ENCODE results near the gene NRSN2.
"Not testable (repeated sequence)": the region's sequence is repeated elsewhere in the genome, so short reads cannot be mapped to it uniquely, and the experiment has no call there.

DNA sequence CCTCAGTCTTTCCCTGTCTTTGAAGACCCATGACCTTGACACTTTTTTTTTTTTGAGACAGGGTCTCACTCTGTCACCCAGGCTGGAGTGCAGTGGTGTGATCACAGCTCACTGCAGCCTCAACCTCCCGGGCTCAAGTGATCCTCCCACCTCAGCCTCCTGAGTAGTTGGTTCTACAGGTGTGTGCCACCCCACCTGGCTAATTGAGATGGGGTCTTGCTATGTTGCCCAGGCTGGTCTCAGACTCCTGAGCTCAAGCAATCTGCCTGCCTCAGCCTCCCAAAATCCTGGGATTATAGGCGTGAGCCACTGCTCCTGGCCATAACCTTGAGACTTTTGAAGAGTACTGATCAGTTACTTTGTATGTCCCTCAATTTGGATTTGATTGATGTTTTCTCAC, 46.4 kb downstream of the NRSN2 start:
- TF ChIP-seq, protein P1, sequence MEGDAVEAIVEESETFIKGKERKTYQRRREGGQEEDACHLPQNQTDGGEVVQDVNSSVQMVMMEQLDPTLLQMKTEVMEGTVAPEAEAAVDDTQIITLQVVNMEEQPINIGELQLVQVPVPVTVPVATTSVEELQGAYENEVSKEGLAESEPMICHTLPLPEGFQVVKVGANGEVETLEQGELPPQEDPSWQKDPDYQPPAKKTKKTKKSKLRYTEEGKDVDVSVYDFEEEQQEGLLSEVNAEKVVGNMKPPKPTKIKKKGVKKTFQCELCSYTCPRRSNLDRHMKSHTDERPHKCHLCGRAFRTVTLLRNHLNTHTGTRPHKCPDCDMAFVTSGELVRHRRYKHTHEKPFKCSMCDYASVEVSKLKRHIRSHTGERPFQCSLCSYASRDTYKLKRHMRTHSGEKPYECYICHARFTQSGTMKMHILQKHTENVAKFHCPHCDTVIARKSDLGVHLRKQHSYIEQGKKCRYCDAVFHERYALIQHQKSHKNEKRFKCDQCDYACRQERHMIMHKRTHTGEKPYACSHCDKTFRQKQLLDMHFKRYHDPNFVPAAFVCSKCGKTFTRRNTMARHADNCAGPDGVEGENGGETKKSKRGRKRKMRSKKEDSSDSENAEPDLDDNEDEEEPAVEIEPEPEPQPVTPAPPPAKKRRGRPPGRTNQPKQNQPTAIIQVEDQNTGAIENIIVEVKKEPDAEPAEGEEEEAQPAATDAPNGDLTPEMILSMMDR (IDR thresholded peaks at IDR 0.05 in 2 of 3, conservative IDR thresholded peaks at IDR 0.05 in 1 of 3; ENCODE audit: borderline replicate concordance in 1 of 3, insufficient read depth in 1 of 3, low read depth in 2 of 3, low read length in 2 of 3): not testable (repeated sequence)
- TF ChIP-seq EZH2 (IDR thresholded peaks at IDR 0.05); POLR2A (IDR thresholded peaks at IDR 0.05; ENCODE audit: borderline replicate concordance, extremely low read depth, insufficient read depth, insufficient read length); JUND (IDR thresholded peaks at IDR 0.05); RAD21 (IDR thresholded peaks at IDR 0.05; ENCODE audit: low read depth); TCF7L2 (IDR thresholded peaks at IDR 0.05; ENCODE audit: borderline replicate concordance, extremely low read depth, insufficient read depth, insufficient read length); CBX3 (IDR thresholded peaks at IDR 0.05; ENCODE audit: low read depth); FOSL1 (IDR thresholded peaks at IDR 0.05; ENCODE audit: low read depth); SIN3A (IDR thresholded peaks at IDR 0.05; ENCODE audit: low read depth); YY1 (IDR thresholded peaks at IDR 0.05; ENCODE audit: extremely low read depth, insufficient replicate concordance, low read depth, low read length): not testable (repeated sequence)
- TF ChIP-seq, protein P2, sequence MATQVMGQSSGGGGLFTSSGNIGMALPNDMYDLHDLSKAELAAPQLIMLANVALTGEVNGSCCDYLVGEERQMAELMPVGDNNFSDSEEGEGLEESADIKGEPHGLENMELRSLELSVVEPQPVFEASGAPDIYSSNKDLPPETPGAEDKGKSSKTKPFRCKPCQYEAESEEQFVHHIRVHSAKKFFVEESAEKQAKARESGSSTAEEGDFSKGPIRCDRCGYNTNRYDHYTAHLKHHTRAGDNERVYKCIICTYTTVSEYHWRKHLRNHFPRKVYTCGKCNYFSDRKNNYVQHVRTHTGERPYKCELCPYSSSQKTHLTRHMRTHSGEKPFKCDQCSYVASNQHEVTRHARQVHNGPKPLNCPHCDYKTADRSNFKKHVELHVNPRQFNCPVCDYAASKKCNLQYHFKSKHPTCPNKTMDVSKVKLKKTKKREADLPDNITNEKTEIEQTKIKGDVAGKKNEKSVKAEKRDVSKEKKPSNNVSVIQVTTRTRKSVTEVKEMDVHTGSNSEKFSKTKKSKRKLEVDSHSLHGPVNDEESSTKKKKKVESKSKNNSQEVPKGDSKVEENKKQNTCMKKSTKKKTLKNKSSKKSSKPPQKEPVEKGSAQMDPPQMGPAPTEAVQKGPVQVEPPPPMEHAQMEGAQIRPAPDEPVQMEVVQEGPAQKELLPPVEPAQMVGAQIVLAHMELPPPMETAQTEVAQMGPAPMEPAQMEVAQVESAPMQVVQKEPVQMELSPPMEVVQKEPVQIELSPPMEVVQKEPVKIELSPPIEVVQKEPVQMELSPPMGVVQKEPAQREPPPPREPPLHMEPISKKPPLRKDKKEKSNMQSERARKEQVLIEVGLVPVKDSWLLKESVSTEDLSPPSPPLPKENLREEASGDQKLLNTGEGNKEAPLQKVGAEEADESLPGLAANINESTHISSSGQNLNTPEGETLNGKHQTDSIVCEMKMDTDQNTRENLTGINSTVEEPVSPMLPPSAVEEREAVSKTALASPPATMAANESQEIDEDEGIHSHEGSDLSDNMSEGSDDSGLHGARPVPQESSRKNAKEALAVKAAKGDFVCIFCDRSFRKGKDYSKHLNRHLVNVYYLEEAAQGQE (IDR thresholded peaks at IDR 0.05; ENCODE audit: low read depth): not testable (repeated sequence)
- TF ChIP-seq, protein P3, sequence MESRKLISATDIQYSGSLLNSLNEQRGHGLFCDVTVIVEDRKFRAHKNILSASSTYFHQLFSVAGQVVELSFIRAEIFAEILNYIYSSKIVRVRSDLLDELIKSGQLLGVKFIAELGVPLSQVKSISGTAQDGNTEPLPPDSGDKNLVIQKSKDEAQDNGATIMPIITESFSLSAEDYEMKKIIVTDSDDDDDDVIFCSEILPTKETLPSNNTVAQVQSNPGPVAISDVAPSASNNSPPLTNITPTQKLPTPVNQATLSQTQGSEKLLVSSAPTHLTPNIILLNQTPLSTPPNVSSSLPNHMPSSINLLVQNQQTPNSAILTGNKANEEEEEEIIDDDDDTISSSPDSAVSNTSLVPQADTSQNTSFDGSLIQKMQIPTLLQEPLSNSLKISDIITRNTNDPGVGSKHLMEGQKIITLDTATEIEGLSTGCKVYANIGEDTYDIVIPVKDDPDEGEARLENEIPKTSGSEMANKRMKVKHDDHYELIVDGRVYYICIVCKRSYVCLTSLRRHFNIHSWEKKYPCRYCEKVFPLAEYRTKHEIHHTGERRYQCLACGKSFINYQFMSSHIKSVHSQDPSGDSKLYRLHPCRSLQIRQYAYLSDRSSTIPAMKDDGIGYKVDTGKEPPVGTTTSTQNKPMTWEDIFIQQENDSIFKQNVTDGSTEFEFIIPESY (IDR thresholded peaks at IDR 0.05; ENCODE audit: extremely low read depth, insufficient replicate concordance, low read length): not testable (repeated sequence)
